Erythroblast (primary cell): Measurements from ENCODE around the gene TCIRG1.

Experiments used
- DNase-seq, 2 experiments: peaks; one replicate each; lab custom pipeline; 2025; lab: John Stamatoyannopoulos, UW
- GATA1 ChIP-seq: IDR thresholded peaks from 2 replicates; pipeline ENCODE4 v1.6.1; 2011; ENCODE audit warnings: low read depth, mild to moderate bottlenecking, control low read depth, low read length, moderate library complexity
- POLR2A ChIP-seq: IDR thresholded peaks from 2 replicates; pipeline ENCODE4 v1.6.1; 2011; ENCODE audit warnings: mild to moderate bottlenecking, low read length

TCIRG1 gene

GRCh38 chr11:67999201-67999629, 39.6 kb upstream of the TCIRG1 start:
- DNase-seq = no peak
- TF ChIP-seq POLR2A (no peak), GATA1 (no peak)

- no peak for TF ChIP-seq GATA1
- no peak for TF ChIP-seq POLR2A
Observed at GRCh38 chr11:67999704-68000103, 39.1 kb upstream of the TCIRG1 start.

GRCh38 chr11:68002575-68002937, 36.3 kb upstream of the TCIRG1 start:
- DNase-seq = no peak
- TF ChIP-seq POLR2A (no peak), GATA1 (no peak)

More at GRCh38 chr11:67999704-68000103, 39.1 kb upstream of the TCIRG1 start:
- DNase-seq = no peak

- DNase-seq = peak; percentile 35 to 44
- no peak for TF ChIP-seq GATA1
- TF ChIP-seq POLR2A = no peak
Observed at GRCh38 chr11:68002938-68003845, 35.6 kb upstream of the TCIRG1 start.

- TF ChIP-seq GATA1 (no peak), POLR2A (peak; percentile 34)
- DNase-seq = peak; percentile 84 to 89
Observed at GRCh38 chr11:68003846-68004550, 34.8 kb upstream of the TCIRG1 start, which contains the start of gene UNC93B1. UNC93B1 (minus strand) TSS chr11:68004097; CDS start chr11:68004043, 54 bp downstream.

- no peak for DNase-seq
- TF ChIP-seq GATA1 = no peak
- TF ChIP-seq POLR2A = no peak
Observed at GRCh38 chr11:68004551-68005335, 34.1 kb upstream of the TCIRG1 start.

GRCh38 chr11:68006606-68007166, 32.1 kb upstream of the TCIRG1 start:
- DNase-seq = no peak
- no peak for TF ChIP-seq GATA1
- no peak for TF ChIP-seq POLR2A

GRCh38 chr11:68007498-68008380, 31.1 kb upstream of the TCIRG1 start:
- TF ChIP-seq POLR2A (no peak), GATA1 (no peak)
- DNase-seq = no peak

- DNase-seq = peak; percentile 66 to 69
- TF ChIP-seq POLR2A = peak; percentile 42
- TF ChIP-seq GATA1 = no peak
Observed at GRCh38 chr11:68008381-68009337, 30.2 kb upstream of the TCIRG1 start.

- peak; percentile 89 to 92 for DNase-seq
- no peak for TF ChIP-seq POLR2A
- TF ChIP-seq GATA1 = no peak
Observed at GRCh38 chr11:68009391-68010089, 29.3 kb upstream of the TCIRG1 start.
